Neuronal stem cell (in vitro differentiated cells): ENCODE measurements around the gene EPHB6.

Experiments
- DNase-seq: peaks from one replicate; pipeline ENCODE4 v3.0.0-alpha.2; 2013; ENCODE audit warnings: low spot score
- H2AFZ ChIP-seq: one replicate; pipeline ENCODE4 v1.6.1; 2013; ENCODE audit warnings: mild to moderate bottlenecking, low read length, inconsistent platforms
- H2AK5ac ChIP-seq: 2 replicates; pipeline ENCODE4 v1.6.1; 2013; ENCODE audit warnings: low read depth, mild to moderate bottlenecking, inconsistent platforms, low read length, moderate library complexity, mixed read lengths
- H2BK120ac ChIP-seq: 2 replicates; pipeline ENCODE4 v1.6.1; 2013; ENCODE audit warnings: low read depth, mild to moderate bottlenecking, inconsistent platforms, low read length, moderate library complexity, mixed read lengths
- H2BK12ac ChIP-seq: one replicate; pipeline ENCODE4 v1.6.1; 2013; ENCODE audit warnings: low read length, inconsistent platforms
- H2BK15ac ChIP-seq: 2 replicates; pipeline ENCODE4 v1.6.1; 2013; ENCODE audit warnings: mild to moderate bottlenecking, low read length, inconsistent platforms, mixed read lengths
- H2BK5ac ChIP-seq: one replicate; pipeline ENCODE4 v1.6.1; 2013; ENCODE audit warnings: inconsistent platforms, mild to moderate bottlenecking, low read length, moderate library complexity
- H3K14ac ChIP-seq: one replicate; pipeline ENCODE4 v1.6.1; 2013; ENCODE audit warnings: low read length, inconsistent platforms
- H3K18ac ChIP-seq: 2 replicates; pipeline ENCODE4 v1.6.1; 2013; ENCODE audit warnings: low read length, inconsistent platforms
- H3K23ac ChIP-seq: 2 replicates; pipeline ENCODE4 v1.6.1; 2013; ENCODE audit warnings: low read depth, mild to moderate bottlenecking, mixed read lengths, low read length, inconsistent platforms; ENCODE audit not compliant: poor library complexity
- H3K27ac ChIP-seq: replicated peaks from 3 replicates; pipeline ENCODE4 v1.5.1; 2013; ENCODE audit warnings: low read length, inconsistent platforms
- H3K27me3 ChIP-seq, 3 experiments: 2 replicates each; pipeline ENCODE4 v1.6.1; 2013; ENCODE audit warnings: low read length in 3 of 3, mild to moderate bottlenecking in 2 of 3, inconsistent platforms in 1 of 3, low read depth in 1 of 3, mixed read lengths in 1 of 3, moderate library complexity in 1 of 3; ENCODE audit not compliant: control insufficient read depth in 3 of 3, insufficient read depth in 3 of 3
- H3K36me3 ChIP-seq, 2 donors: replicated peaks in 1 of 2; 2 replicates each; pipeline ENCODE4 v1.6.1; 2013; ENCODE audit warnings: low read length in 2 of 2; ENCODE audit not compliant: control insufficient read depth in 2 of 2, insufficient read depth in 2 of 2
- H3K4ac ChIP-seq: 2 replicates; pipeline ENCODE4 v1.6.1; 2013; ENCODE audit warnings: inconsistent platforms, mild to moderate bottlenecking, low read length, moderate library complexity
- H3K4me1 ChIP-seq, 2 donors: 1 replicate in 1 of 2; 2 replicates in 1 of 2; pipeline ENCODE4 v1.6.1; 2013; ENCODE audit warnings: low read length in 2 of 2, low read depth in 1 of 2; ENCODE audit not compliant: control insufficient read depth in 2 of 2, insufficient read depth in 1 of 2
- H3K4me2 ChIP-seq: one replicate; pipeline ENCODE4 v1.6.1; 2013; ENCODE audit warnings: mild to moderate bottlenecking, low read length, inconsistent platforms; ENCODE audit not compliant: insufficient read depth, poor library complexity, severe bottlenecking
- H3K4me3 ChIP-seq, 2 donors: 2 replicates each; pipeline ENCODE4 v1.5.1; 2013; ENCODE audit warnings: low read length in 2 of 2, mild to moderate bottlenecking in 2 of 2, inconsistent platforms in 1 of 2, moderate library complexity in 1 of 2
- H3K79me1 ChIP-seq: one replicate; pipeline ENCODE4 v1.6.1; 2013; ENCODE audit warnings: low read depth, mild to moderate bottlenecking, inconsistent platforms, low read length, moderate library complexity
- H3K9ac ChIP-seq: one replicate; pipeline ENCODE4 v1.6.1; 2013; ENCODE audit warnings: mild to moderate bottlenecking, low read depth, low read length, inconsistent platforms; ENCODE audit not compliant: poor library complexity
- H3K9me3 ChIP-seq, 2 donors: replicated peaks in 1 of 2; 2 replicates each; pipeline versions ENCODE3 to v1.6.1; 2013; ENCODE audit warnings: low read length in 2 of 2, mild to moderate bottlenecking in 2 of 2, inconsistent platforms in 1 of 2, low read depth in 1 of 2, mixed read lengths in 1 of 2, moderate library complexity in 1 of 2; ENCODE audit not compliant: control insufficient read depth in 2 of 2, insufficient read depth in 1 of 2
- H4K8ac ChIP-seq: one replicate; pipeline ENCODE4 v1.6.1; 2013; ENCODE audit warnings: low read depth, mild to moderate bottlenecking, inconsistent platforms, low read length, moderate library complexity
- H4K91ac ChIP-seq: one replicate; pipeline ENCODE4 v1.6.1; 2013; ENCODE audit warnings: low read length, low read depth, mild to moderate bottlenecking, inconsistent platforms; ENCODE audit not compliant: poor library complexity
- WGBS, 2 donors: extraction: QIAGEN DNeasy Blood & Tissue Kit; methylation state at CpG; one replicate each; pipeline ENCODE4 v1.1.7; 2013; ENCODE audit warnings: missing lambda C conversion rate in 2 of 2, mixed read lengths in 1 of 2; ENCODE audit not compliant: insufficient read length in 2 of 2, insufficient replicate concordance in 1 of 2; ENCODE audit errors: extremely low coverage in 2 of 2; 5-methylcytosine and 5-hydroxymethylcytosine counted together

Gene EPHB6

DNA sequence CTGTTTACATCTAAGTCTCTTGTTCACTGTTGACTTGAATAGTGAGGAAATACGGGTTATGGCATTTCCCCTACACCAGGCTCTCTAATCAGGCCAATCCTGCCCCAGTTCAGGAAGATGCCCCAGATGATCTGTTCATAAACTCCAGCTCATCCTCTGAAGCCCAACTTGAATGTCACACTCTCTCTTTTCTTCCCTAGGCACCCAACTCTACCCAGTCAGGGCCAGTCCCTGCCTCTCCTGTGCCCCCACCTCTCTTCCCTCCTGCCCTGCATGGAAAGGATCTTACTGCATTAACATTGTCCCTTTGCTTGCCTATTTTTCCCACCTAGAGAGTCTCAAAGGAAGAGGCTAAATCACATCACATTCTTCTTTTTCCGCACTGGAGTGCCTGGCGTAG, 41.3 kb downstream of the EPHB6 start:
- Histone ChIP-seq H2BK5ac (no peak overlapping the region), H3K14ac (no peak overlapping the region), H2BK12ac (no peak overlapping the region), H3K18ac (no peak overlapping the region), H3K4me2 (no peak overlapping the region), H4K8ac (no peak overlapping the region), H3K9ac (no peak overlapping the region), H2BK15ac (no peak overlapping the region), H2AFZ (no peak overlapping the region), H3K4me3 (no peak overlapping the region), H3K27me3 (no peaks in the 10 kb centered on the region), H3K4me1 (peaks cover 0 to 6% of the 10 kb centered on the region in 2 donors), H2AK5ac (no peak overlapping the region), H3K9me3 (no peaks in the 10 kb centered on the region), H4K91ac (no peak overlapping the region), H3K4ac (no peak overlapping the region), H3K27ac (no peak overlapping the region), H3K79me1 (no peaks in the 10 kb centered on the region), H3K36me3 (no peaks in the 10 kb centered on the region), H2BK120ac (no peak overlapping the region), H3K23ac (no peak overlapping the region)
- no peak for DNase-seq
- whole genome bisulfite sequencing, 2 donors: no CpG with 5 or more reads among the region's 3 CpGs

DNA sequence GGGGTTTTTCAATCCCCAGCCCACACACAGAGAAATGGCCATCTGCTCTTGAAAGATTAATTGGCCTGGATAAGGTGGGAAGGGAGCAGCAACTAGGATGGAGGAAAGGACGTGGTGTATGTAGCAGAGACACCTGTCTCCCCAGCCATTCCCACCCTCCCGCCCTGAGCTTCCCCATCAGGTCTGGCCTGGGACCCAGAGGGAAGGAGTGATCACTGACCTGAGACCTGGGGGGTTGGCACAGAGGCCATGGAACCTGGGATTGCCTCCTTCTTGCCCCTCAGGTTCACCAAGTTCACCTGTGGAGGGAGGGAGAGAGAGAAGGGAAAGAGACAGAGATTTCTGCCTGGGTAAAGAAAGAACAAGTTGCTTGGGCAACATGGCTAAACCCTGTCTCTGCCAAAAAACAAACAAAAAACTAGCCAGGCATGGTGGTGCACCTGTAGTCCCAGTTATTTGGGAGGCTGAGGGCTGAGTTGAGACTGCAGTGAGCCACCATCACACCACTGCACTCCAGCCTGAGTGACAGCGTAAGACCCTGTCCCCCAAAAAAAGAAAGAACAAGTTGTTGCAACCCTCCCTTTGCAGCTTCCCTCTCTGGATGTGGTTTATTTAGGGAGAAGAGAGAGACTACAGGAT, 42.0 kb downstream of the EPHB6 start:
- Histone ChIP-seq H3K9me3 (no peaks in the 10 kb centered on the region), H4K8ac (no peak overlapping the region), H3K36me3 (no peaks in the 10 kb centered on the region), H3K9ac (no peak overlapping the region), H2BK5ac (no peak overlapping the region), H2BK15ac (no peak overlapping the region), H3K23ac (no peak overlapping the region), H2BK120ac (no peak overlapping the region), H3K4me3 (no peak overlapping the region), H3K18ac (no peak overlapping the region), H3K4me1 (peaks cover 0 to 8% of the 10 kb centered on the region in 2 donors), H3K79me1 (no peaks in the 10 kb centered on the region), H3K14ac (no peak overlapping the region), H2BK12ac (no peak overlapping the region), H2AK5ac (no peak overlapping the region), H3K4me2 (no peak overlapping the region), H4K91ac (no peak overlapping the region), H2AFZ (no peak overlapping the region), H3K4ac (no peak overlapping the region), H3K27ac (no peak overlapping the region), H3K27me3 (no peaks in the 10 kb centered on the region)
- no CpG with 5 or more reads among the region's 3 CpGs for WGBS, 2 donors
- DNase-seq: no peak

DNA sequence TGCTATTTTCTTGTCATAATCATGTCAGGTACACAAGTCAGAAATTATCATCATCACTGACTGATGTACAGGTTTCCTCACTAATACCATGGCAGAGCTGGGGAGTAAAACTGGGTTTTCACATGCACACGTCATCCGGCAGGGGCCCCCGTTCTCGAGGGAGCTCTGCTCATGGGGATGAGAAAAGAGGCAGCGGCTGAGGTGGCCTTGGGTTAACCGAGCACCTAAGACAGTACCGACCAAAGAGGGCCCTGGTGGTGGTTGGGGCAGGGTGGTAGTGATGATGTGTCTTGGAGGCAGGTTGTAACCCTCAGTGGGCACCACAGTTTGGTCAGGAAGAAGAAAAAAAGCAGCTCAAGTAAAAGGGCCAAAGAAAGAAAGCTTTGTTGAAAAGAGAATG, 42.8 kb downstream of the EPHB6 start:
- DNase-seq: no peak
- H3K4me3 ChIP-seq: no peak overlapping the region
- no peak overlapping the region for H2BK15ac ChIP-seq
- no peak overlapping the region for H2AK5ac ChIP-seq
- no peak overlapping the region for H3K4me2 ChIP-seq
- no peaks in the 10 kb centered on the region for H3K79me1 ChIP-seq
- H3K9me3 ChIP-seq: no peaks in the 10 kb centered on the region
- no peak overlapping the region for H2BK12ac ChIP-seq
- H3K27me3 ChIP-seq: no peaks in the 10 kb centered on the region
- no peak overlapping the region for H3K9ac ChIP-seq
- H3K14ac ChIP-seq: no peak overlapping the region
- H3K23ac ChIP-seq: no peak overlapping the region
- WGBS, 2 donors: no CpG with 5 or more reads among the region's 7 CpGs
- H3K4me1 ChIP-seq: peaks cover 0 to 9% of the 10 kb centered on the region in 2 donors
- no peaks in the 10 kb centered on the region for H3K36me3 ChIP-seq
- H3K4ac ChIP-seq: no peak overlapping the region
- no peak overlapping the region for H2AFZ ChIP-seq
- H4K8ac ChIP-seq: no peak overlapping the region
- no peak overlapping the region for H2BK120ac ChIP-seq
- no peak overlapping the region for H4K91ac ChIP-seq
- no peak overlapping the region for H2BK5ac ChIP-seq
- H3K18ac ChIP-seq: no peak overlapping the region
- no peak overlapping the region for H3K27ac ChIP-seq

DNA sequence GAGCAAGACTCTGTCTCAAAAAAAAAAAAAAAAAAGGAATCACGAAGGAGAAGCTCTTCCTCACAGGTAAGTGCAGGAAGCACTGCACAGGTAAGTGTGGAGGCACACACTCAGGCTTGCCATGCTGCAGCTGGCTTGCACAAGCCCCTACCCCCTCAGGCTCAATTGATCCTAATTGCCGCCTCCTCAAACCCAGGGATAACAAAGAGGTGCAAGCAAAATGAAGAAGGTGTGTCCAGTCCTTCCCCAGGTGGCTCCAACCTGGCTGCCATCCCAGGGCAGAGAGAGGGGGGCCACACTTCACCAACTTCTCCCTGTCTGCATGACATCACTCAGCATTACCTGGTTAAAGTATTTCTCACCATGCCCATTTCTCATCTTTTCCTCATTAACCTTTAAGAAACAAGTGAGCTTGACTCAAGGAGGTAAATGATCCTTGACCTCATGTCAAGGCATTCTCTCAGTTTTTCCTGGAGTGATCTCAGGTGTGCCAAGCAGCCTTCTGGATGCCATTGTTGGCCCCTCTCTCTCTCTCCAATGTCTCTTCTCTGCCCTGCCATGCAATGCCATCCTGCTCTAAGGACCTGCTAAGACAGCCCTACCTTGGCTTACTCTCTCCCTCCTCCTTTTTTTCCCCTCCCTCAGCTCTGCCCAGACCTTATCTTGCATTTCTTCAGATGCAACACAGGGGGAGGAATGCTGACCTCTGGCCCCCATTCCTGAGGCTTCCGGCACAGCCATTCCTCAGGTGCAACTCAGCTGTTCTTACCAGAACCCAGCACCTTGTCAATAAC, 43.7 kb downstream of the EPHB6 start:
- Histone ChIP-seq H3K36me3 (no peaks in the 10 kb centered on the region), H3K4me1 (peaks cover 0 to 6% of the 10 kb centered on the region in 2 donors)
- WGBS, 2 donors: no CpG with 5 or more reads among the region's 3 CpGs

More for the DNA sequence above, 43.7 kb downstream of the EPHB6 start:
- no peak overlapping the region for H2BK5ac ChIP-seq
- no peak for DNase-seq
- H3K14ac ChIP-seq: no peak overlapping the region
- no peaks in the 10 kb centered on the region for H3K27me3 ChIP-seq
- no peaks in the 10 kb centered on the region for H3K9me3 ChIP-seq
- H3K4ac ChIP-seq: no peak overlapping the region
- H4K8ac ChIP-seq: no peak overlapping the region
- no peak overlapping the region for H3K18ac ChIP-seq
- no peak overlapping the region for H2BK12ac ChIP-seq
- H3K9ac ChIP-seq: no peak overlapping the region
- H3K4me3 ChIP-seq: no peak overlapping the region
- no peak overlapping the region for H2BK15ac ChIP-seq
- no peak overlapping the region for H4K91ac ChIP-seq
- no peak overlapping the region for H2AK5ac ChIP-seq
- no peak overlapping the region for H2BK120ac ChIP-seq
- H3K79me1 ChIP-seq: no peaks in the 10 kb centered on the region
- no peak overlapping the region for H3K23ac ChIP-seq
- H3K4me2 ChIP-seq: no peak overlapping the region
- no peak overlapping the region for H3K27ac ChIP-seq
- H2AFZ ChIP-seq: no peak overlapping the region
